Measurements from ENCODE around the gene TGM5.

TGM5 gene

DNA sequence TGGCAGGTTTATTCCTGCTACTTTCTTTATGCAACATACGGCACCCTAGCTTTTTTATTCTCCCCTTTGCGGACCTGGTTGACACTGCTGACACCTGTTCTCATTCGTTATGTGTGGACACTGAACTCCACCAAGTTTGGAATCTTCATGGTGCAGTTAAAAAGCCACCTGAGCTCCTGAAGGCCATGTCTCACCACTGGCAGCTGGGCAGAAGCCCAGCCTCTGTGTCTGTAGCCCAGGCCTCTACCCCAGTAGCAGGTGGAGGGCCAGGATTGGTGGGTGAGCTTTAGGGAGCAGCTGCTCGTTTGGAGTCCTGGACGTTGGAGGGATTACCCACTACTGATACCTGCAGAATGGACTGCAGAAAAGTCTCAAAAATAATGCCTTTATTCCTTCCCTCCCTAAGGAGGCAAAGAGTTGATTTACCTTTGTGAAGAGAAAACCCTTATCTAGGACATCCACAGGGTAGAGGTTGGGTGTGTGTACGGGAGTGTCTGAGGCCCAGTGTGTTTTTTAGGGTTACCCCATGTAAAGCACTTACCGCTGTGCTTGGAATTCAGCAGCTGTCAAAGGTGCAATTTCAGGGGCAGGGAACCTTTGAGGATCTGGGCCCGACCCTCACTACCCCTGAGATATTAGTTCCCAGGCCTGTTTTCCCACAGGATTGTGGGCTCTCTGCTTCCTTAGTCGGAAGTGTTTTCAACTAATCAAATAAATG, 82.2 kb downstream of the TGM5 start:
- Histone ChIP-seq H3K27ac (ENCODE audit: low read length) (no peak overlapping the region), H3K4me1 (ENCODE audit: control insufficient read depth in 1 of 2, insufficient read depth in 2 of 2, low read length in 2 of 2) (peaks cover 0 to 17% of the 10 kb centered on the region in 2 donors), H3K4me3 (ENCODE audit: low read depth in 1 of 2, low read length in 2 of 2) (peak overlapping the region; percentile 49 to 77), H3K36me3 (ENCODE audit: control insufficient read depth in 1 of 2, insufficient read depth in 2 of 2, low read length in 2 of 2) (peaks cover 0 to 24% of the 10 kb centered on the region in 2 donors), H3K27me3 (ENCODE audit: low read depth, low read length) (no peaks in the 10 kb centered on the region), H3K9me3 (ENCODE audit: control insufficient read depth in 1 of 2, low read length in 2 of 2) (no peaks in the 10 kb centered on the region)

- H3K27me3 ChIP-seq (ENCODE audit: low read depth, low read length), result no peaks in the 10 kb centered on the region
- H3K4me1 ChIP-seq (ENCODE audit: control insufficient read depth in 1 of 2, insufficient read depth in 2 of 2, low read length in 2 of 2), result peaks cover 0 to 17% of the 10 kb centered on the region in 2 donors
- H3K36me3 ChIP-seq (ENCODE audit: control insufficient read depth in 1 of 2, insufficient read depth in 2 of 2, low read length in 2 of 2), result peaks cover 0 to 25% of the 10 kb centered on the region in 2 donors
- no peak overlapping the region for H3K27ac ChIP-seq (ENCODE audit: low read length)
- no peak overlapping the region for H3K4me3 ChIP-seq (ENCODE audit: low read depth in 1 of 2, low read length in 2 of 2)
- H3K9me3 ChIP-seq (ENCODE audit: control insufficient read depth in 1 of 2, low read length in 2 of 2), result no peaks in the 10 kb centered on the region
Measured at GRCh38 chr15:43183270-43183669, 83.5 kb downstream of the TGM5 start.
